RWPE1 (cell line): Measurements from ENCODE around the gene LAMC1.
A peak's percentile ranks its signal among the peaks of the same experiment; 100 is the strongest.

ENCODE experiments used
- CTCF ChIA-PET: fragments of 350-600 bp; sonication (Branson Sonifier 250); formaldehyde crosslinking; extraction: SDS; loops from one replicate; lab custom pipeline; 2021; lab: Yijun Ruan, JAX
- POLR2A ChIA-PET: fragments of 400-600 bp; formaldehyde crosslinking; extraction: SDS; loops from one replicate; lab custom pipeline; 2020; ENCODE audit warnings: antibody characterized with exemption; ENCODE audit not compliant: low non-redundant PET; lab: Yijun Ruan, JAX
- DNase-seq: peaks from one replicate; pipeline ENCODE4 v3.0.0; 2012; ENCODE audit warnings: low spot score
- H3K27ac ChIP-seq: fragments of 450-650 bp; 2 replicates; pipeline ENCODE4 v1.5.1; 2017
- CTCF ChIP-seq: fragments of 450-650 bp; conservative IDR thresholded peaks from 2 replicates; pipeline ENCODE4 v1.5.1; 2017; ENCODE audit warnings: low read depth, mild to moderate bottlenecking

The LAMC1 gene

GRCh38 chr1:183012301-183012994 lies 10.8 kb upstream of the LAMC1 start:
- H3K27ac ChIP-seq, result no peak overlapping the region
- ChIA-PET CTCF (interaction anchor here (0.7 kb wide), 1 partner anchor 50 kb away, joined by 4 read pairs; no protein-coding TSS in a partner anchor), POLR2A (interaction anchor here (0.6 kb wide), 1 partner anchor 167 kb away, joined by 6 read pairs; no protein-coding TSS in a partner anchor)
- TF ChIP-seq CTCF, result no peak
- no peak for DNase-seq

GRCh38 chr1:183019139-183019740 lies 4.0 kb upstream of the LAMC1 start:
- H3K27ac ChIP-seq, result no peak overlapping the region
- DNase-seq, result no peak
- POLR2A ChIA-PET, result no interaction called here
- CTCF ChIA-PET, result interaction anchor here (0.6 to 0.9 kb wide), 3 partner anchors 20 to 63 kb away, joined by 3 to 6 read pairs (median 4); no protein-coding TSS in a partner anchor
- TF ChIP-seq CTCF, result no peak

GRCh38 chr1:183019860-183020259 lies 3.4 kb upstream of the LAMC1 start:
- POLR2A ChIA-PET, result no interaction called here
- 0 out of 2 replicates have a peak, but pooled peaks have one; percentile 14 for TF ChIP-seq CTCF
- no peak for DNase-seq

GRCh38 chr1:183021405-183022201 lies 1.6 kb upstream of the LAMC1 start:
- DNase-seq, result no peak
- POLR2A ChIA-PET, result no interaction called here
- TF ChIP-seq CTCF, result no peak
- peak overlapping the region; percentile 100 for H3K27ac ChIP-seq
- CTCF ChIA-PET, result interaction anchor here (0.6 kb wide), 1 partner anchor 22 kb away, joined by 4 read pairs; no protein-coding TSS in a partner anchor

More at GRCh38 chr1:183019860-183020259, 3.4 kb upstream of the LAMC1 start:
- H3K27ac ChIP-seq, result no peak overlapping the region
- CTCF ChIA-PET, result interaction anchor here (0.6 to 0.9 kb wide), 4 partner anchors 9 to 50 kb away, joined by 3 to 5 read pairs (median 3); no protein-coding TSS in a partner anchor

GRCh38 chr1:183022202-183023145 lies 746 bp upstream of the LAMC1 start:
- CTCF ChIA-PET, result interaction anchor here (0.6 kb wide), 2 partner anchors 23 to 24 kb away, joined by 3 to 4 read pairs; no protein-coding TSS in a partner anchor
- TF ChIP-seq CTCF, result no peak
- POLR2A ChIA-PET, result no interaction called here
- DNase-seq, result peak; percentile 80
- peak overlapping the region; percentile 100 for H3K27ac ChIP-seq
